GM12864 (cell line): ENCODE results near the gene PRLR.

Experiments used
- DNase-seq: peaks from one replicate; pipeline ENCODE4 v3.0.0-alpha.2; 2011; ENCODE audit warnings: low read depth
- H3K4me3 ChIP-seq: 2 replicates; pipeline ENCODE4 v1.5.1; 2011; ENCODE audit warnings: mild to moderate bottlenecking, low read depth, low read length, control low read depth
- CTCF ChIP-seq: IDR thresholded peaks from 2 replicates; pipeline ENCODE4 v1.5.1; 2011; ENCODE audit warnings: low read depth, mild to moderate bottlenecking, moderate library complexity, low read length, control low read depth, inconsistent platforms; ENCODE audit errors: missing control alignments

PRLR gene

GRCh38 chr5:35012796-35013195, 217.5 kb downstream of the PRLR start:
- H3K4me3 ChIP-seq, result no peak overlapping the region
- DNase-seq, result no peak
- TF ChIP-seq CTCF, result no peak

GRCh38 chr5:35012365-35012764, 217.9 kb downstream of the PRLR start:
- no peak for DNase-seq
- no peak for TF ChIP-seq CTCF
- no peak overlapping the region for H3K4me3 ChIP-seq

- TF ChIP-seq CTCF, result no peak
These were observed 219.6 kb downstream of the PRLR start for GRCh38 chr5:35010676-35011075.

GRCh38 chr5:35009657-35010056, 220.6 kb downstream of the PRLR start:
- DNase-seq, result no peak
- TF ChIP-seq CTCF, result no peak
- H3K4me3 ChIP-seq, result no peak overlapping the region

More at GRCh38 chr5:35010676-35011075, 219.6 kb downstream of the PRLR start:
- no peak overlapping the region for H3K4me3 ChIP-seq
- no peak for DNase-seq

- no peak for TF ChIP-seq CTCF
- no peak for DNase-seq
- no peak overlapping the region for H3K4me3 ChIP-seq
These were observed 221.3 kb downstream of the PRLR start for GRCh38 chr5:35009019-35009418.

GRCh38 chr5:35004771-35005170, 225.5 kb downstream of the PRLR start:
- no peak for TF ChIP-seq CTCF
- no peak for DNase-seq
- no peak overlapping the region for H3K4me3 ChIP-seq

- no peak overlapping the region for H3K4me3 ChIP-seq
- DNase-seq, result no peak
- no peak for TF ChIP-seq CTCF
These were observed 226.1 kb downstream of the PRLR start for GRCh38 chr5:35004200-35004599.
